ENCODE results near the gene LDAH.
"Not testable (repeated sequence)": the region's sequence is repeated elsewhere in the genome, so short reads cannot be mapped to it uniquely, and the experiment has no call there.

Gene LDAH

DNA sequence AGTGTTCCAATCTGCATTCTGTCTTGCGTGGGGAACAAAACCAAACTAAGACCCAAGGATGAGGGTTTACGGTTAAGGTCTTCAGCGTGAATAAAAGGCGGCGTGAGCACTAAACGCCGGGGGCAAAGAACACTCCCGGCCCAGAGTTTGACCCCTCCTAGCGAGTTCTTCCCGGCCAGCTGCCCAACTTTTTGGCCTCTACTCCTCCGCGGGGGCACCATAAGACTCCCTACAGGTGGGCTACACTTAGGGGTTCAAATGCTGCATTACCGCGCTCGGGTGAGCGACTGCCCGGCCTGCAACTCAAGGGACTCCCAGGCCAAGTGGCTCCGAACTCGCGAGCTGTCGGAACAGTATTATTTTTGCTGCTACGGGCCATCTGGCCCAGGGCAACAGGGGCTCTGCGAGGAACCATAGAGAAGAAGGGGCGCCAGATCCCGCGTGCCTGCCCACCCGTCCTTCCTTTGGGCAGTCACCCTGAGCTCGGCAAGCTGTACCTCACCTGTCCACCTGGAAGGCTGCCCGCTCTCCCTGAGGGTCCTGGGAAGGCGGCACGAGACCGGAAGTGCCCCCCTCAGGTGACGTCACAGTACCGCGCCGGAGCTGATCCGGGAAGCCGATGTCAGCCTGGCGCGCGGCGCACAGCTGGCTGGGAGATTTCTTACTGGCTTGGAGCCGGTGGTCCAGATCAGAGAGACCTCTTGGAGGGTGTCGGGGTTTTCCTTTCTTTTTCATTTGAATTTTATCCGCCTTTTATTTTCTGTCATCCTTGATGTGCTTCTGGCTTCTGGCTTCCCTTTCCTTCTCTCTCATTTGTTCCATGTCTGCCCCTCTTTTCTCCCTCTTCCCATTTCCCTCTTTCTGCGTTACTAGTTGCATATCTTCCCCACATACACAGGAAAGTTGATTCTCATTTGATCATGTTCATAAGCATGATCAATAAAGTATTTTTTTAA is at the start of gene LDAH:
LDAH (minus strand) TSS at position 567 of the 956 bp plus-strand sequence. CDS start 21,638 bp downstream, outside the sequence.
- DNase-seq (ENCODE audit: low read depth), result peak; percentile 81

DNA sequence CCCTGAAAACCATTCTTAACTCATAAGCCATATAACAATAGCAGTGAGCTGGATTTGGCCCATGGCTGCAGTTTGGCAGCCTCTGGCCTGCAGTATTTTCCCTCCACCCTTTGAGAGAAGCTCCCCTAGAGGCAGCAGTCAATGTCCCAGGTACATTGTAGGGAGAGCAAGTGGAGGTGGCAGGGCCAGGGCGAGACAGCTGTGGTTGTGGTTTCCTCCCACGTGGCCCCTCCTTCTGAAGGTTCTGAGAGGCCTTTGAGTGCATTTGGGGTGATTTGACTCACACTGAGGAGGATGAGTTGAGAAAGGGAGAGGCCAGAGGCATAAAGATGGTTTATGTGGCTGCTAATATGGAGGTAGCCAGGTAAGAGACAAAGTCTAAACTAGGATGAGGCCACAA is 45.5 kb upstream of the LDAH start:
- no peak for DNase-seq (ENCODE audit: low read depth)

DNA sequence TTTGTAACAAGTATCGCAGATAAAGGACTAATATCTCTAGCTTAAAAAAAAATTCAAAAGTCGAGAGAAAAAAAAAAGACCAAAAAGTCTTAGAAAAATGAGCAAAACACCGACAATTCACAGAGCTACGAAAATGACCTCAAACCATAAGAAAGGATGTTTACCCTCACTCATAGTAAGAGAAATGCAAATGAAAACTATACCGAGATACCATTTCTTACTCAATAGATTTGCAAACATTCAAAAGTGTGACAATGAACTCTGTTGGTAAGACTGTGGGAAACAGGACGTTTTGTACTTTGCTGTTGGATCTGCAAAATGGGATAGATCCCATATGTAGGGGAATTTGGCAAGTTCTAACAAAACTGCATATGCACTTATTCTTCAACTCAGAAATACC is 39.9 kb upstream of the LDAH start:
- DNase-seq (ENCODE audit: low read depth), result no peak

DNA sequence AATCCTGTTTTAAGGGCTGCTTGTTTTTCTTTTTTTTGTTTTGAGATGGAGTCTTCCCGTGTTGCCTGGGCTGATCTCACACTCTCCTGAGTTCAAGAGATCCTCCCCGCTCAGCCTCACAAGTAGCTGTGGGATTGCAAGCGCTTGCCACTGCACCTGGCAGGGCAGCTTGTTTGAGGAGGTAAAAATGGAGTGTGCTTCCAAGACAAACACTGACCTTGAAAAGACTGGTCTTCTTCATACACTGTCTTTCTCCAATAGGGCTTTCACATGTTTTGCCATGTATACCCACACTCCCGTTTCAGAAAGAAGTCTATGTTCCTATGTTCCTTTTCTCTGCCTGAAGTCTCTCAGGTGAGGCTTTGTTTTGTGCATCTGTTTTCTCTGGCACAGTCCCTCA is 32.6 kb upstream of the LDAH start:
- DNase-seq (ENCODE audit: low read depth), result no peak

DNA sequence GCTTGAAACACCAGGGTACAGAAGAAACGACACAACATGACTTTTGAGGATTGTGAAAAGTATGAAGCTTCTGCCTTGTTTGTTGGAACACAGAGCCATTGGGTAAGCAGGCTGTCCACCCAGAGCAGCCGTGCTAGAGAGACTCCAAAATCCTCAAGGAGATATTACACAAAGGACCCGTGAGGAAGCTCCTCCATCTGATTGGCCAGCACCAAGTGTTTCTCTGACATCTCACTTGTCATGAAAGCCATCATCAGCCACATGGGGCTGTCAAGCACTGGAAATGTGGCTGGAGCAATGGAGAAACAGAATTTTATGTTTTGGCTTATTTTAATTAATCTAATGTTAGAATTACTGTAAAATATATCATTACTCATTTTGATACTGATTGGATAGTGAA is 29.8 kb upstream of the LDAH start:
- DNase-seq (ENCODE audit: low read depth), result no peak

DNA sequence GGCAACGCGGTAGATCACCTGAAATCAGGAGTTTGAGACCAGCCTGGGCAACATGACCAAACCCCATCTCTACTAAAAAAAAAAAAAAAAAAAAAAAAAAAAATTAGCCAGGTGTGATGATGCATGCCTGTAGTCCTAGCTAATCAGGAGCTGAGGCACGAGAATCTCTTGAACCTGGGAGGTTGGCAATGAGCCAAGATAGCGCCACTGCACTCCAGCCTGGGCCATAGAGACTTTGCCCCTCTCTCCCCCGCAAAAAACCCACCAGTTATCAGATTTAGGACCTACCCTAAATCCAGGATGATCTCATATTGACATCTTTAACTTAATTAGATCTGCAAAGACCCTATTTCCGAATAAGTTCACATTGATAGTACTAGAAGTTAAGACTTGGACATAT is 29.2 kb upstream of the LDAH start:
- DNase-seq (ENCODE audit: low read depth), result no peak

DNA sequence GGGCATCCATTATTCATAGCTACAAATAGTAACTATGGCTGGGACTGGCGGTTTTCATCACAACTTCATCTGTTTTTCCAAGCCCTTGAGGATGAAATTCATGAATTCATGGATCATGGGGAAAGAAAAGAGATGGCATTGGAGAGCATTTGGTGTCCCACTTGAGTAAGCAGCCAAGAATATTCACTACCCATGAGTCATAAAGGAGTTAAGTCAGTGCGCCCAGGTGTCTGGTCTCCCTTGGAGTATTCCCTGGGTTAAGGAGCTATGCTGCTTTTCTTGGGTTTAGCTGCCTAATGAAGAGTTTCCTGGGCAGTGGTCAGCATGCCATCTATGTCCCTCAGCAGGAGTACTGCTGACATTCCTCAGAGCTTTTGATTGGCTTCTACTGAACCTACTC is 21.3 kb upstream of the LDAH start:
- no peak for DNase-seq (ENCODE audit: low read depth)

DNA sequence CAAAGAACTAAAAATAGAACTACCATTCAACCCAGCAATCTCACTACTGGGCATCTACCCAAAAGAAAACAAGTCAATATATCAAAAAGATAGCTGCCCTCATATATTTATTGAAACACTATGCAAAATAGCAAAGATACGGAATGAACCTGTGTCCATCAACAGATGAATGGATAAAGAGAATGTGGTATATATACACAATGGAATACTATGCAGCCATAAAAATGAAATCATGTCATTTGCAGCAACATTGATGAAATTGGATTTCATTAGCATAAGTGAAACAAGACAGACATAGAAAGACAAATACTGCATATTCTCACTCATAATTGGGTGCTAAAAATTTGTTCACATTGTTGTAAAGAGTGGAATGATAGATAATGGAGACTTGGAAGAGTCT is 16.2 kb upstream of the LDAH start:
- no peak for DNase-seq (ENCODE audit: low read depth)

DNA sequence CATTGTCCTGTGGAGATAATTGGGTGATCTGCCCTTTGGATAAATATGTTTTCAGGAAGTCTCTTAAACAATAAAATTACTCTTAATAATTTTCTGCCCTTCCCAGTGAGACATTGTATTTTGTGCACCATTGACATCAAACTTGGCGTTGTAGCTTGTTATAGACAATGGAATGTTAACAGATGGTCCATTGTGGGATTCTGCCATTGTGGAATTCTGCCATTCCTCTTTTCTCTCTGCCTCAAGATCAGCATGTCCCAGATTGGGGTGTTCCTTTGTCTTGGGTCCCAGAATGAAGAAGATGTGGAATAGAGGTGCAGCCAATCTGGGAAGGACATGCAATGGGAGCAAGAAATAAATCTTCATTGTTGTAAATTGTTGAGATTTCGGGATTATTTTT is 15.1 kb upstream of the LDAH start:
- DNase-seq (ENCODE audit: low read depth), result no peak

DNA sequence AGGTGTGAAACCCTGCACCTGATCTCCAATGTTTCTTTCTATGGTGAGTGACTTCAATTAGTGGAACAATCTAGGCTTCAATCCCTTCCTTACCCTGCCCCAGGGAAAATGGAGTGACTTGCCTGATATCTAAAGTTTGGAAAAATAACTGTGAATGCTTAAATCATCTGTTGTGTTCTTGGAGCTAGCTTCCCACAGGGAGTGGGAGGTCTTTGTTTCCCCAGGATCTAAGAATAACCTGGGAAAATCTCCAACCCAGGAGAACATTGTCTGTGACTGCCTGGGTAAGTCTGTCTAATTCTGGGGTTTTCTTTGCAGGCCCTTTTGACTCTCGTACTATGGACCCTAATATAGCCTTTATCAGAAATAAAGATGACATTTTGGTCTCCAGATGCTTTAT is 13.6 kb upstream of the LDAH start:
- DNase-seq (ENCODE audit: low read depth), result no peak

DNA sequence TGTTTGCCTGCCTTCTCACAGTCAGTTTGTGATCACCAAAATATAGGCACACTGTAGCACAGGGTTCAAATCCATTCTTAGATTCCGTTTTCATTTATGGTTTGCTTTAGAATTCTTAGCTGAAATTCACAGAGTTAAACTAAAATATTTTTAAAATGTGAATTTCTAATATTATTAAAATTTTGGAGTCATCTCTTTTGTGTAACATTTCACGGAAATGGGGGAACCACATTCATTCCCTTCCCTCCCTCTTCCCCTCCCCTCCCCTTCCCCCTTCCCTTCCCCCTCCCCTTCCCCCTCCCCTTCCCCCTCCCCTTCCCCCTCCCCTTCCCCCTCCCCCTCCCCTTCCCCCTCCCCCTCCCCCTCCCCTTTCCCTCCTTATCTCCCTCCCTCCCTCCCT is 11.4 kb upstream of the LDAH start:
- no peak for DNase-seq (ENCODE audit: low read depth)

DNA sequence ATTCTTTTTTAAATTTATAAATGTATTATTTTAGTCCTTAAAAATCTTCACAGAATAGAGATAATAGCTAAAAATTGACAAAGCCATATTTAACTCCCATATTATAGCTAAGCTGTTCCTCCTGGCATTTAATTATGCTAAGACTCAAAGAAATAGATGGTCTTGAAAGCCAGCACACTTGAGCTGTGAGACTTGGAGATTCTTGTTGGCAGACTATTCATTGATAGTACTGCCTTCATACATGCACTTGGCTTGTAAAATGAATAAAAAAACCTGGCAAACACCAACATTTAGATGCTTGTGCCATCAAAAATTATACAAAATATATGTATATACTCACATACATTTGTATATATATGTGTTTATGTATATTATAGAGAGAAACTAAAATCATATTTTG is 9.7 kb upstream of the LDAH start:
- no peak for DNase-seq (ENCODE audit: low read depth)

DNA sequence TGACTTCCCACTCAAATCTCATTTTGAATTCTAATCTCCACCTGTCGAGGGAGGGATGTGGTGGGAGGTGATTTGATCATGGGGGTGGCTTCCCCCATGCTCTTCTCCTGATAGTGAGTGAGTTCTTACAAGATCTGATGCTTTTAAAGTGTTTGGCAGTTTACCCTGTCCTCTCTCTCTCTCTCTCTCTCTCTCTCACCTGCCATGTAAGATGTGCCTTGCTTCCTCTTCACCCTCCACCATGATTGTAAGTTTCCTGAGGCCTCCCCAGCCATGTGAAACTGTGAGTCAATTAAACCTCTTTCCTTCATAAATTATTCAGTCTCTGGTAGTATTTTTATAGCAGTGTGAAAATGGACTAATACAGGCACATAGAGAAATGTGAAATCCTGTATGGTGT is 7.0 kb upstream of the LDAH start:
- DNase-seq (ENCODE audit: low read depth), result no peak

DNA sequence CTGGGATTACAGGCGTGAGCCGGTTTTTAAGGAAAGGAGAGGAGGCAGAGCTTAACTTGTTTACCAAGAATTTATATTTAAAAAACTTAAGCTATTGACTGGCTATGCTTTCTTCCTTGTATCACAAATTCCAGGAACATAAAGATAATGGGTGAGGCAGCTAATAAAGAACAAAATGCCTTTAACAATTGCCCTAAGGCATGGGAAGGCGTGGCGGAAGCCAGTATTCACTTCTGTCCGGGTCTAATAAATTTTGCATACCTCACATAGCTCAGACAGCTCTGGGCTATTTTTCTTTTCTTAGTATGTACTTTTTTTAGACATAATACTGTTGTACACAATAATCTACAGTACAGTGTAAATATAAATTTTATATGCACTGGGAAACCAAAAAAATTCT is 1.0 kb upstream of the LDAH start:
- no peak for DNase-seq (ENCODE audit: low read depth)

DNA sequence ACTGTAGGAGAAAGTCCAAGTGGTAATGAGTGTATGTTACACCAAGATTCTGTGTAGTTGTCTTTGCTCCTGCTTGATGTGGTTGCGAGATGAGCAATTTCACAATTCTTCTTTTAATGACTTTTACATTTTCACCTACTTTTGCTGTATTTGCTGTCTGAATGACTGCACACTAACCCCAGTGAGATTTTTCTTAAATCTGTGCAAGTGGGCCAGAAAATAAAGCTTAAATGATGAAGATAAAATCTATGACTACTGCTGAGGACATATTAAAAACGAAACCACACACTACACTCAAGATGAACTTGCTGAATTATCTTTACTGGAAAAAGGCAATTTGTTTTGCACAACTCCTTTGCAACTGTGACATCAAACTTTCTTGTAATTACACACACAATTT is 4.1 kb downstream of the LDAH start:
- DNase-seq (ENCODE audit: low read depth), result no peak

DNA sequence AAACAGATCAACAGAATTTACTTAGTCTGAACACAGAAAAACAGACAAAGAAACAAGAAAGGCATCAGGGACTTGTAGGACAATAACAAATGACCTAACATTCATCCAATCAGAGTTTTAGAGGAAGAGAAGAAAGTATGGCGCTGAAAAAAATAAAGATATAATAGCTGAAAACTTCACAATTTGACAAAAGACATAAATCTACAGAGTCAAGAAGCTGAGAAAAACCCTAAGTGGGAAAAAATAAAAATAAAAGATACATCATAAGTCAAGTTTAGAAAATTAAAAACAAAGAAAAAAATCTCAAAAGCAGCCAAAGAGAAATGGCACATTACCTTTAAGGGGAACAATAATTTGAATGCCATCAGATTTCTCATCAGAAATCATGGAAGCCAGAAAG is 7.7 kb downstream of the LDAH start:
- no peak for DNase-seq (ENCODE audit: low read depth)

DNA sequence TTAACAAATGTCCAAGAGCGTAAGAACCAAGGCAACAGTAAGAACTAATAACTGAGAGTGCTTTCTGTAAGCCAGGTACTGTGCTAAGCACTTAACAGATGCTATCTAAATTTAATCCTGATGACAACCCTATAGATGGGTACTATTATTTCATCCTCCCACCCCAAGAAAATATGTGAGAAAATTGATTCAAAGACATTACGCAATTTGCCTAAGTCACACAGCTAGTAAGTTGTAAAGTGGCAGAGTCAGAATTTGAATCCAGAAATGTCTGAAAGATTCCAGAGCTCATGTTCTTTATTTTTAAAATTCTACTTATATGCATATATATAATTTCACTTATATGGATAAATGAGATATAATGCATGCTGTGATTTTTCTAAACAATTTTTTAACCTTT is 10.1 kb downstream of the LDAH start:
- DNase-seq (ENCODE audit: low read depth), result no peak

DNA sequence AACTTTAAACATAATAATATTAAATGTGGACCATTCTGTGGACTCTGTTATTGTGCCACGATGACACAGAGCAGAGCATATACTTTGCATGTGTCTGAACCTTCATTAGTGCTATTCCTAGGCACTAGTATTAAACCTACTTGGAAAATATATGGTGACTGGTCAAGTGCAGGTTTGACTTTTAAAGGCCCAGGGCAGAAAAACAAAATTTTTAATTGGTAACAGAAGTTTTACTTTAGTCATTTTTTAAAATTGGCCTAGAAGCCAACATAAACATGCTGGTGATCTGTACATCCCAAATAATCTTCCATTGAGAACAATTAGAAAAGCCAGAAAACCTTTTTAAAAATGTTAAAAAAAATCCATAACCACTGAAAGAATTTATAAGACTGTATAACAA is 16.6 kb downstream of the LDAH start:
- DNase-seq (ENCODE audit: low read depth), result no peak

DNA sequence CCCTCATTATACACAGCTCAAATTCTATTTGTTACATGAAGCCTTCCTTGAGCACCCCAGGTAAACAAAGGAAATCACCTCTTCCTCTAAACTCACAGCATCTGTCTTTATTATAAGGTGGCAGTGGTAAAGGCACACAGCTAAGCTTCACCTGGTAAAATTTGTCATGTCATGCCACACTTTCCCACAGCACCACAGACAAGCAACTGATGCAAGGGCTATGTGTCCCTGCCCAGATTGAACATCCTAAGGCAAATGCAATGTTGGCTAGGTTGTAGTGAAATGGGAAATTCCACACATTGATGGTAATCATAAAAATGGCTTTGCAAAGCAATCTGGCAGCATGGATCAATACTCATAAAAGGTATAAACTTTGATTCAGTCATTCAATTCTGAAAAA is 18.9 kb downstream of the LDAH start:
- no peak for DNase-seq (ENCODE audit: low read depth)

DNA sequence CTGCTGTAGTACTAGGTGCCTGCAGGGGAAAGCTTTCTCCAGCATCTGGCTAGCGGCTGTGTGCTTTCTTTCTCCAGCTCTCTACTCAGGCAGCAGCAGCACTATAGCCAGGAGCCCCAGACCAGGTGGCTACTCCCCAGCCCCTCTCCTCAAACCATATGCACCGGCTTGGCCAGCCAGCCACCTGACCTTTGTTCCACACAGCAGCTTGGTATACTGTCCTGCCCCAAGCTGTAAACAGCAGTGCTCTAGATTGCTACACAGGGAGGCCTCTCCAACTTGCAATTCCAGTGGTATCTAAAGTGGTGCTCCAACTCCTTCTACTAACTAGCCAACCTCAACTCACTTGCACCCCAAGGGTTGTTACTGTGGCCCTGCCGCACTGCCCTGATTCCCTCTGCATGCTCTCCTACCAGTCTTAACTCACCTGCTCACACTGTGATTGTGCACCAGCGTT is 19.6 kb downstream of the LDAH start:
- no peak for DNase-seq (ENCODE audit: low read depth)

DNA sequence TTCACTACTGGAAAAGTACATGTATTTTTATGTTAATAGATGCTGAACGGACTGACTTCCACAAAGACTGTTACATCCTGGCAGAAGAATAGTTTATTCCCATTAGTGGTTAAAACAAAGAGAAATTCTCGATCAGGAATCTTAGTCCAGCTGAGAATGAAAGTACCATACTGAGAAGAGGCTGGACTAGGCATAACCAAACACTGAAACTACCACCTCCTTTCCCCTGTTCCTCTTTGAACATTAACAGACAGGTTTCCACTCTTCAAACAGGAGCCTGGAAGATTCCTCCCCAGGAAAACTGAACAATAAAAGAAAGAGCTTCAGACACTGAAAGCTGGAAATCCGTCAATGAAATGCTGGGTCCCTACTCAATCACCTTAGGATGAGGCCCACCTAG is 25.8 kb downstream of the LDAH start:
- no peak for DNase-seq (ENCODE audit: low read depth)

DNA sequence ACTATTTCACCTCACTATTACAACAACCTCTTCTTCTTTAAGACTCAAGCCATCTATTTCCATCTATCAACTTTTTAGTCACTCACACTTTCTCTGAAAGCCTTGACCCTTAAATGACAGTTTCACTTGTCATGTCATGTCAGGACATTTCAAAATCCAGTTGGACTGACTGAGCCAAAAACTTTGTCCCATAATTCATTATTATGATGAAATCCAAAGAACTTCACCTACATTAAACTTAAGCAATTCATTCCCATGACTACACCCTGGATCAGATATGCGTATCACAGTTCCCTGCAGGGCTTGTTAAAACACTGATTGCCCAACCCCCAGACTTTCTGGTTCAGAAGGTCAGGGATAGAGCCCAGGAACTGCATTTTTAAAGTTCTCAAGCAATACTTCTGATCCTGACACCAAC is 26.5 kb downstream of the LDAH start:
- peak; percentile 62 for DNase-seq (ENCODE audit: low read depth)

DNA sequence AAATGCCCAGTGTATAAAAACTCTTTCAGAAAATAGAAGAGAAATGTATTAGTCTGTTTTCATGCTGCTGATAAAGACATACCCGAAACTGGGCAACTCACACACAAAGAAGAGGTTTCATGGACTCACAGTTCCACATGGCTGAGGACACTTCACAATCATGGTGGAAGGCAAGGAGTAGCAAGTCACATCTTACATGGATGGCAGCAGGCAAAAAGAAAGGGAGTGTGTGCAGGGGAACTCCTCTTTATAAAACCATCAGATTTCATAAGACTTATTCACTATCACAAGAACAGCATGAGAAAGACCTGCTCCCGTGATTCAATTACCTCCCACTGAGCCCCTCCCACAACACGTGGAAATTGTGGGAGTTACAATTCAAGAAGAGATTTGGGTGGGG is 29.0 kb downstream of the LDAH start:
- DNase-seq (ENCODE audit: low read depth), result not testable (repeated sequence)

DNA sequence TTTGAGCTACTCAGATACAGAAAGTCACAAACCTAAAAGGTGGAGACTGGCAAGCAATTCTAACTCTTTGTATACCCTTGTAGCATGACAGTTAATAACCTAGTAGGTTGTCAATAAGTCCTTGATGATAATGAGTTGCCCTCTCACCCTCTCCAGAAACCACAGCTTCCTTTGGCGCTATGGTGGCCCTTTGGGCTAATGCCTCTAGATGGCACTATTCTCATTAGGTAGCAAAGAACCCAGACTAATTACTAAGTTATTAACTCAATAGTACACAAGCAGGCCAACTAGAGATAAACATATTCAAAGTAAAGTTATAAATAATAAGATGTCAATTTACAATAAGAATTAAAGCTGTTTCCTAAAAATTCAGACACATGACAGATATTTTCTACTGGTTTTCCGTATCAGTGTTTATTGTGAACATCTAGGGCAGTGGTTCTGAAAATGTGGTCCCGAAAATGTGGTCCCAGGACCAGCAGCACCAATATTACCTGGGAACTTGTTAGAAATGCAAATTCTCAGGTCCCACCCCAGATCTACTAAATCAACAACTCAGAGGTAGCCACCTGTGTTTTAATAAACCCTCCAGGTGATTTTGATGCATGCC is 41.1 kb downstream of the LDAH start:
- peak; percentile 12 for DNase-seq (ENCODE audit: low read depth)
